GM23248 (cell line): ENCODE data around the gene RABGAP1L.

ENCODE experiments used
- EZH2 ChIP-seq: fragments of 200-600 bp; sonication (generic); IDR thresholded peaks from 2 replicates; pipeline ENCODE4 v1.6.1; 2018; ENCODE audit warnings: antibody characterized with exemption, mild to moderate bottlenecking; ENCODE audit not compliant: insufficient read depth, poor library complexity, severe bottlenecking
- EZH2phosphoT487 ChIP-seq: fragments of 200-600 bp; sonication (generic); IDR thresholded peaks from 2 replicates; pipeline ENCODE4 v1.6.1; 2018; ENCODE audit warnings: antibody characterized with exemption, moderate library complexity, mild to moderate bottlenecking, low read depth; ENCODE audit not compliant: insufficient read depth

DNA sequence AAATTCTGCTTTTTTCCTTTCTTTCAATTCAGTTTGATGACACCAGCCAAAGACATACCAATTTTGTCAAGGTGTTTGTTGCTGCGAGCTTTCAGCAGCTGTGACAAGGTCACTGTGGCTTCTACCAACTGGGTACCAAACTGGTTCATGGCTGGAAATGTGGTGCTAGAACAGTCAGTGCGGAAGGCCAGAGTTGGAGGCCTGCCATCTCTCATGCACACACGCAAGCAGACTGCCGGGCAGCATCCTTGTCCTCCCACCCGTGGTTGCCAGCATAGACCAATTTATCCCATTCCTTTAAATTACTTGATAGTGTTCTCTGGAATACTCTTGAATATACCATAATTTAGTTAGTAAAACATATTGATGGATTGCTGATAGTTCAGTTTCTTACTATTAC is 208.6 kb downstream of the RABGAP1L start:
- TF ChIP-seq EZH2phosphoT487 (no peak), EZH2 (no peak)
